Stimulated activated CD4-positive, alpha-beta T cell treated with anti-CD3 and anti-CD28 coated beads, TNF-alpha, amount 100 ng/mL, for 24 hours (primary cell): ENCODE data around the gene SKAP1.
"Not testable (repeated sequence)": the region's sequence is repeated elsewhere in the genome, so short reads cannot be mapped to it uniquely, and the experiment has no call there.

Source experiments
- DNase-seq, 3 experiments: peaks; one replicate each; pipeline ENCODE4 v3.0.0-alpha.2; 2020; ENCODE audit warnings: low read depth in 3 of 3

The SKAP1 gene

DNA sequence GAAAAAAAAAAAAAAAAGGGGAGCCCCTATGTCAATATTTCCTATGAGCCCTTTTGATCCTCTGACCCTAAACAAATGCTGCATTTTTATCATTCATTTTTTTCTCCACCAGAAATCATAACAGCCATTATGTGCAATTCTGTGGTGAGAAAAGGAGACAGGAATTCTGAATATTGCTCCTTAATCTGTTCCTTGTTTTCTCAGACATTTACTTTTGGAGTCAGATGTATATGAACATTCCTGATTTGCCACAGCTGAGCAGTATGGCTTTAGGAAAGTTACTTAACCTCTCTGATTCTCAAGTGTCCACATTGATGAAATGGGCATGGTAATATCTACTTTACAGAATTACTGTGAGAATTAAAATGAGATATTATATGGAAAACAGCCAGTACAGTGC, 144.4 kb downstream of the SKAP1 start:
- DNase-seq, result no peak

DNA sequence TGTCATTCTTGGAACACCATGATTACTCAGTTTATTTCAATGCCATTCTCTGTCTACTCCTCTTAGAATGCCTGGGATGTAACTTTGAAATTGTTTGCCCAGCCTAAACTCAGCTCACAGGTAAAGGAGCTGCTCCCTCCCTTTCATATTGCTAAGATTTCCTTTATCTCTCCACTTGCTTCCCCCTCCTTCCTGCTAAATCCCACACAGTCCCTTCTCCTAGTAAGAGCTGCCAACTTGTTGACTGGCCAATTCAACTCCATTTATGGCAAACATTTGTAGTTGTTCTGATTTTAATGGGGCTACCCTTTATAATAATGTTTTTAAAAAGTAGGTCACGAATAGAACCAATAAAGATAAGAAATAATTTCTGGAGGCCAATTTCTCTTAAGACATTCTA, 146.1 kb downstream of the SKAP1 start:
- no peak for DNase-seq

- DNase-seq, result no peak
Observed at GRCh38 chr17:48283411-48283810, 146.6 kb downstream of the SKAP1 start.

- no peak for DNase-seq
Observed at GRCh38 chr17:48282303-48282702, 147.7 kb downstream of the SKAP1 start.

DNA sequence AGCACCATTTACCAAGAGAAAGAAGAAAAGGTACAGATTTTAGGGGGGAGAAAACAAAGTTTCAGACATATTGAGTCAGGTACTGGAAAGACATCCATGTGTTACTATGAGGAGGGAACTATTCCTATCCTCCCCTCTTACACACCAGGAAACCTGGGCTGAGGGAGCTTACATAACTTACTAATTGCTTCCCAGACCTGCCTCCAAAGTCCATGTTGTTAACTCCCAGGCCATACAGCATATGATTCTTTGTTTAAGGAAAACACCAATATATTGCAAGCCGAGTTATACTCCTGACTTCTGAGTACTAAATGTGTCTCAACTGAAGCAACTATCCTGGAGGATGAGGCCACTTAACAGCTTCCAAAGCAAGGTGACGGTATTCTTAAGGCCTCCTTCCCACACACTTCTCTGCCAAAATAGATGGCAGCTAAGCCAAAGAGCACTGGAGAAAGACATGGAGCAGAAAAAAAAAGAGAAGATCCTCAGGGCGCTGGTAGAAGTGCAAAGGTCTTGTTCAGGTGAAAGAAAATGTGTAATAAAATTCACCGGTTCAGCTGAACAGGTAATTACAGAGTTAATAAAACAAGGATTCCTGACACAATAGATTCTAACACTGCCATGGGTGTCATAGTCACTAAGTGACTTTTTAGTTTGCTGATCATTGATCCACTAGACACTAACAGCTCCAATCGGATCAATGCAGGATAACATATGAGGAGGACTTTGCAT, 151.1 kb downstream of the SKAP1 start:
- no peak for DNase-seq

DNA sequence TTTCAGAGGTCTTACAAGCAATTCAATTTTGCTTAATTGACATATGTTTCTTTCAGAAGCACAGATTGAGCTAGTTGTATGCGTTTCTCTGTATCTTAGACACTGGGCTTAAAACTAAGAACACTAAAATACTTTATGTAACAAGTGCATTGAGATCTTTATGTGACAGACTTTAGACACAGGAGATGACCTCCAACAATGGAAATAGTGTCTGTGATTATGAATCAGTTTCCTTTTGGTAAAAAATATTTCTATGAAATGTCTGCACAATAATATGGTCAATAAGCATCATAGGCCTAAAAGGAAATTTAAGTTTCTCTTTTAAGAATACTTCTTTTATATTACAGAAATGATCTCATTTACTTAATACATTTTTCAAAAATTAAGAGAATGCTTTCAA, 153.2 kb downstream of the SKAP1 start:
- no peak for DNase-seq

GRCh38 chr17:48270899-48271298, 159.1 kb downstream of the SKAP1 start:
- no peak for DNase-seq

DNA sequence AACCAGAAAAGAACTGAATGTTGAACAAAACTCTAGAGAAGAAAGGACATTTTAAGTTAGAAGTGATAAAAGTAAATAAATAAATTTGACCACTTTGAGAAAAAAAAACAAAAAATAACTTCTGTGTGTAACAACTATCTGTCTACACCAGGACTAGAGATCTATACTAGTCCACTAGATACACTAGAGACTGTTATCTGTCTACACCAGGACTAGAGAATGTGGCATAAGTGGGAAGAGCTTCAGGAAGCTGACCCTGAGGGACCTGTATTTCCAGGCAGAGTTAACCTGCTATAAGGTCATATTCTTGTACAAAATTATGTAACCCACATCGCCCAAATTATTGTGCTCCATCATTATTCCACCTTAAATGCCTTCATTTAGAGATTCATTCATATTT, 160.8 kb downstream of the SKAP1 start:
- no peak for DNase-seq

DNA sequence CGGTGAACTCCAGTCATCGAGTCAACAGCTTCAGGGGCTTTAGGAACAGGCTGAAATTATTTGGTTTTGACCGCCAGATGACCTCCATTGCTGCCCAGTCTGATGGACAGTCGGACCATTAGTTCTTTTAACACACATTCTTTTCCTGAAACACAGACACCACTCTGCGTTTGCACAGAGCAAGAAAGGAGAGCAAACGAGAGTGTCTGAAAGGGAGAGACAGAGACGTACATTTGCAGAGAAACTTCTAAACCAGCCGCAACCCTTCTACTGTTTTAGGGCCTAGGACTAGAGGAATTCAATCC, 166.3 kb downstream of the SKAP1 start:
- DNase-seq, result no peak

DNA sequence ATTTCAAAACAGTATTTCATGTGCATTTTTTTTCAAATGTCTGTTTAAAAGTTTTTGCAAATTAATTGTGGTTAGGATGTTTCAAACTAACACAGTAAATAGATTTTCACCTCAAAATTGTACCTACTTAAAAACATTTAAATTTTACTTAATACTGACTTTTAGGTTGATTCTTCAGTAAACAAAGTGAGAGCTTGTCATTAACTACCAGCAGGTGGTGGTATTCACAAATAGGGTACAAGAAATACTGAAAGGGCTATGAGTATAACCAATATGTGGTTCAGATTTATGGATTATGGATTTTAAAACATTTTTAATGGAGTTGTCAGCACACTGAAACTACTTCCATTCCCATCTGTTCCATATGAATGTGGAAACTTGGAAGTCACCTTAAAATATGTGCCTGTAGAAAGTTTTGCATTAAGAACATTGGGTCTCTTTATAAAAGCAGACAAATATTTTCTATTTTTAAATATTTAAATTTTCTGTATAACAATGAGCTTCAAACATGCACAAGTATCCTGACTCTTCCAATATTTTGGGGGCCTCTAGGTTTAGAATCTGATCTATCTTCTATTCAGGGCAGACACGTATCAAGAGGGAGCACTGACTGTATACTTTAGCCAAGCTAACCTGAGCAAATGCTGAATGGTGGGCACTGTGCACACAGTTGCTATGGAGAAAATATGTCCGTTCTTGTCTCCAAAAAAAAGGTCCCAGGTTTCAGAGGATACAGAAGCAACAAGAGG, 166.9 kb downstream of the SKAP1 start:
- no peak for DNase-seq

- DNase-seq, result no peak
Observed at GRCh38 chr17:48261297-48261880, 168.6 kb downstream of the SKAP1 start.

GRCh38 chr17:48259694-48260291, 170.2 kb downstream of the SKAP1 start:
- no peak for DNase-seq

DNA sequence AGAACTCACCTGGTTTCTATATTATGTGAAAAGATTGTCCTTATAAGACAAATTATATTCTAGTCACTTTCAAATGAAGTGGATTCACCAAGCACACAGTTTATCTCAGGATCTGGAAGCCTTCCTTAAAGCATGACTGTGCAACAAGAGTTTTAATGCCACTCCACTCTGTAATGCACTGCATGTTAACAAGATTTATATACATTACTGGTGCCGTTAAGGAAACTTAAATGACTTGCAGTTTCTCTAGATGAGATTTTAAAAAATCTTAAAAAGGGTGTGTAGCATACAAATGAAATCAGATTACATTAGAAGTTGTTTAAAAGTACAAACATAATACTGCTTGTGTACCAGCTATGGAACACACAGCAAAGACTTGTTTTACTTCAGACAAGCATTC, 171.7 kb downstream of the SKAP1 start:
- no peak for DNase-seq

DNA sequence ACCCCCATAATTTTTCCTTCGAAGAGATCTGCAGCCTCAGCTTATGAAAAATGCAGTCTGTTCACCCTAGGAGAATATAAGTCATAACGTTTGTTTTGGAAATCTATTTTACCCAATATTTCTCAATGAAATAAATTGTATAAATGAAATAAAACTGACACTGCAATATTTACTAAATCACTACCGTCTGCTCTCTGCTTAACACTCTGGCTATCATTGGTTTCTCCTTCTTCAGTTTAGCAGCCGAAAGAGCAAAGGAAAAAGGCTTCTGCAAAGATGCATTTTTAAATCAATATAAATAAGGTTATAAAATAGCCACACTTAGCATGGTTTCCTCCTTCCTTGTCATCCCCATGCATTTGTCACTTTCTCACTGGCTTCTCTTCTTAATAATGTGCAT, 174.3 kb downstream of the SKAP1 start:
- DNase-seq, result no peak

DNA sequence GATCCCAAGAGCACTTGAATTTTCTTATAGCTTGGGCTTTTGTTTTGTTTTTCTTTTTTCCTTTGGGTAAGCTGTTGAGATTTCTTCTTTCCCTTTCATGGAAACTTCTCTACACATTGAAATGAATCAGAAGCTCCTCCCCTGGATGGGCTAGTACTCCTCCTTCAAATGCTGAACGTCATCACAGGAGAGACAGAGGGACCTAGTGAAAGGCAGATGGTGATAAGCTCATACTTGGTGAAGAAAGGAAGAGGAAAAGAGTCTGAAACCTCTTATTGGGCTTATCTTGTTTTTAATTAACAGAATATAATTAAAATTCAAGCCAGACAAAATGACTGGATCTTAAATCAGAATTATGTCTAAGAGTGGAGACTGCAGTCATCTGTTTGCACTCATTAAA, 175.1 kb downstream of the SKAP1 start:
- no peak for DNase-seq

DNA sequence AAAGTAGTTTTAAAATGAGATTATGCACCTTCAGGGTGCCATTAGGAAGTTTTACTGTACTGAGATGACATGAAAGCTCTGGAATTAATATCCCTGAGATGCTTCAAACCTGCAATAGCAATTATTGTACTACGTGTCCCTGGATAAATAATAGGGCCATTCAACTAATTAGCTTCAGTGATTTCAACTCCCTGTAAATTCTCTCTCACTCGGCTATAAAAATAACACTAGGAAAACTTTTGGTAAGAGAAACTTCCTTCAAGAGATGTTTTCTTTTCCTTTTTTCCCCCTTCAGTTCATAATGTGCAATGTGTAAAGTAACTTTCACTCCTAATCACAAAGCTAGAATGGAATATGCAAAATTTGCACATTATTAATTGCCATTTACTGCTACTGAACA, 176.0 kb downstream of the SKAP1 start:
- no peak for DNase-seq

DNA sequence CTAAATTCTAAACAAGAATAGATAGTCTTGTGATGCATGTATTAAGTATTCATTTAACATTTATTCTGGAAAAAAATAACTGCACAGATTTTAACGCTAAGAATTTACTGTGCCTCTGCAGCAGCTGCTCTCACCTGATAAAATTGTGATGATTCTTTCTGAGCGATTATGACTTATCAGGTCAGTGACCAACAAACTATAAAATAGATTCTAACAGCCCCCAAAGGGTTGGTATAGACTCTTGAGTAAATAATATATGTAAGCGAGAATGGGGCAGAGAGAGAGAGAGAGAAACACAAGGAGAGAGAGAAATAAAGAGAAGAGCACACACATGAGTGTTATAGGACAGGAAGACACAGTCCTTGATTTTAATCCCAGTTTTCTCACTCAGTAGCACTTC, 178.1 kb downstream of the SKAP1 start:
- DNase-seq, result no peak

DNA sequence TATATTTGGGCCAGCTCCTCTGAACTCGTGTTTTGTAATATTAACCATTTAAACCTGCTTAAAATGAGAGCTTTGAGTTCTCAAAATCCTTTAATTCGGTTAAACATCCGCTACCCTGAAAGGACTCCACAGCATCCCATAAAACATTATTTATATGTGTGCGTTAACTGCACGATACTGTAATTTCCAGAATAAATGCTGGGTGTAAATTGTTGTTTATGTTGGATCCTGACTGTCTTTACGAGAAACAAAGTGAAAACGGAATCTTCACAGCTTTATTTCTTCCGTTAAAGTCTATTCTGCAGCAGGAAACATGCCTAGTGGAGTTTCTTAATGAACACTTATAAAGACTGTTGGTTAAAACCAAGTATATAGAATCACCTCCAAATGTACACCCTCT, 179.1 kb downstream of the SKAP1 start:
- no peak for DNase-seq

GRCh38 chr17:48250059-48250458, 180.0 kb downstream of the SKAP1 start:
- not testable (repeated sequence) for DNase-seq

DNA sequence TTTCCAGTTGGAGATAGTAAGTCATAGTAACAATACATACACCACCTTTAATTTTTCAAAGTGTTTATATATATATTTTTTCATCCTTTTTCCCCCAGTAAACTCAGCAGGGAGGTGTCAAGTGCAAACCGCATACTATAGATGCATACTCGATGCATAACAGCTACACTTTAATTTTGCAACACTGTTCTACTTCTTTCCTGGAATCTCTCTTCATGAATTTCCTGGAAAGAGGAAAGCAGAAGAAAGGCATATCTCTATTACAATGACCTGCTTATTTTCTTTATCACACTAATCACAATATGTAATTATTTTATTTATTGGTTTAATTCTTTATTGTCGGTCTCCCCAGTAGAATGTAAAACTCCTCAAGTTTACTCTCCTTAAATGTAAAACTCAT, 182.4 kb downstream of the SKAP1 start:
- no peak for DNase-seq

GRCh38 chr17:48247038-48247437, 183.0 kb downstream of the SKAP1 start:
- no peak for DNase-seq

- no peak for DNase-seq
Observed at GRCh38 chr17:48246612-48247011, 183.4 kb downstream of the SKAP1 start.

DNA sequence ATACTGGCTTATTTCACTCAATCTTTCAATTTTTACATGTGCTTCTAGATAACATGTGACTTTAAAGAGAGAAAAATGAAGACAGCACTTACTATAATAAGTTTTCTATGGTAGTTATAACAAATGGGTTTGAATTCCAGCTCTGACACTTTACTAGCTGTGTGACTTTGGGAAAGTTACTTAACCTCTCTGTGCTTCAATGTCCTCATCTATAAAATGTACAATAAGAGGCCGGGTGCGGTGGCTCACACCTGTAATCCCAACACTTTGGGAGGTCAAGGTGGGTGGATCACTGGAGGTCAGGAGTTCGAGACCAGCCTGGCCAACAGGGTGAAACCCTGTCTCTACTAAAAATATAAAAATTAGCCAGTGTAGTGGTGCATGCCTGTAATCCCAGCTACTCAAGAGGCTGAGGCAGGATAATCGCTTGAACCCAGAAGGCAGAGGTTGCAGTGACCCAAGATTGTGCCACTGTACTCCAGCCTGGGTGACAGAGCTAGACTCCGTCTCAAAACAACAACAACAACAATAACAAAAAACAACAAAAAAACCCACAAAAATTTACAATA, 184.5 kb downstream of the SKAP1 start:
- DNase-seq, result not testable (repeated sequence)
